Activated CD8-positive, alpha-beta memory T cell treated with anti-CD3 and anti-CD28 coated beads, Interleukin-2, amount 50 U/mL, for 4 hours (primary cell): ENCODE measurements around the gene OPRL1.
"Not testable (repeated sequence)": the region's sequence is repeated elsewhere in the genome, so short reads cannot be mapped to it uniquely, and the experiment has no call there.

Experiments
- DNase-seq: peaks from one replicate; pipeline ENCODE4 v3.0.0-alpha.2; 2020

The OPRL1 gene

DNA sequence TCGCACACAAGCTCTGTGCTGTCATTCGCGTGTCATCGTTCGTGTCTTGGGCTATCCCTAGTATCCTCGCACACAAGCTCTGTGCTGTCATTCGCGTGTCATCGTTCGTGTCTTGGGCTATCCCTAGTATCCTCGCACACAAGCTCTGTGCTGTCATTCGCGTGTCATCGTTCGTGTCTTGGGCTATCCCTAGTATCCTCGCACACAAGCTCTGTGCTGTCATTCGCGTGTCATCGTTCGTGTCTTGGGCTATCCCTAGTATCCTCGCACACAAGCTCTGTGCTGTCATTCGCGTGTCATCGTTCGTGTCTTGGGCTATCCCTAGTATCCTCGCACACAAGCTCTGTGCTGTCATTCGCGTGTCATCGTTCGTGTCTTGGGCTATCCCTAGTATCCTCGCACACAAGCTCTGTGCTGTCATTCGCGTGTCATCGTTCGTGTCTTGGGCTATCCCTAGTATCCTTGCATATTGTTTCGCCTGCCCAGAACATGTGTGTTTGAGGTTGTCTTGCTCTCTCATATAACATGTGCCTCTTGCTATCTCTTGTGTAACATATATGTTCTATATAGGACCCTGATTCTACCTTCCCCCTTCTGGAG, 7.4 kb downstream of the OPRL1 start:
- not testable (repeated sequence) for DNase-seq

DNA sequence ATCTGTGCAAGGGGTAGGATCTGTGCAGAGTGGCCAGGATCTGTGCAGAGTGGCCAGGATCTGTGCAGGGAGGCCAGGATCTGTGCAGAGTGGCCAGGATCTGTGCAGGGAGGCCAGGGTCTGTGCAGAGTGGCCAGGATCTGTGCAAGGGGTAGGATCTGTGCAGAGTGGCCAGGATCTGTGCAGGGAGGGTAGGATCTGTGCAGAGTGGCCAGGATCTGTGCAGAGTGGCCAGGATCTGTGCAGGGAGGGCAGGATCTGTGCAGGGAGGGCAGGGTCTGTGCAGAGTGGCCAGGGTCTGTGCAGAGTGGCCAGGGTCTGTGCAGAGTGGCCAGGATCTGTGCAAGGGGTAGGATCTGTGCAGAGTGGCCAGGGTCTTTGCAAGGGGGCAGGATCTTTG, 8.7 kb downstream of the OPRL1 start:
- DNase-seq = not testable (repeated sequence)

DNA sequence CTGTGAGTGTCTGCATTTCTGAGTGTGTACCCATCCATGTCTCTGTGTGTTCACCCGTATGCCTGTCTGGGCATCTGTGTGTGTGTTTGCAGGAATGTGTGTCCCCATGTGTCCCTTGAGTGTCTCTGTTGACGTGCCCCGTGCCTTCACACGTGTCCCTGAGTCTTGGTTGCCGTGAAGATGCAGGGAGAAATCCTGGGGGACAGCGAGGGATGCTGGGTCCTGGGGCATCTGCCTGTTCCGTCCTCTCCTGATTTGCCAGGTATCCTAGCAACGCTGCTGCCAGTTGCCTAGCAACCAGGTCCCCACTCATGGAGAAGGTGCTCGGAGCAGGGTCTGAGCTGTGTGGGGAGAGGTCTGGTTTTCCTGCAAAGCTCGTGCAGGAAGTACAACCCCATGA, 10.3 kb downstream of the OPRL1 start:
- no peak for DNase-seq

DNA sequence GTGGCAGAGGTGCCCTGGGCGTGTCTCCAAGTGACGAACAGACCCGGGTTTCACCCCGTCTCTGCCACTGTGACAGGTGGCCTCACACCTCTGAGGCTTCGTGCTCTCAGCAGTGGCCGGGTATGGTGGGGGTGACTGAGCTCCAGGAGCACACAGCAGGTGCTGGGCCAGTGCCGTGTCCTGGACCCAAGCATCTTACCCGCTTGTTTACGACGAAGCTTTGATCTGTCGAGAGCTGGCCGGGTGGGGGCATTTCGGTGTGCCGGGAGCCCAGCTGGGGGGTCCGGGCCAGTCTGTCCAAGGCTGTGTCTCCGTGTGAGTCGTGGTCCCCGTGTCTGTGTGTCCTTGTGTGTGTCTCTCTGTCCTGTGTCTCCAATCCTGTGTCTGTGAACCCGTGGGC, 11.5 kb downstream of the OPRL1 start:
- no peak for DNase-seq

DNA sequence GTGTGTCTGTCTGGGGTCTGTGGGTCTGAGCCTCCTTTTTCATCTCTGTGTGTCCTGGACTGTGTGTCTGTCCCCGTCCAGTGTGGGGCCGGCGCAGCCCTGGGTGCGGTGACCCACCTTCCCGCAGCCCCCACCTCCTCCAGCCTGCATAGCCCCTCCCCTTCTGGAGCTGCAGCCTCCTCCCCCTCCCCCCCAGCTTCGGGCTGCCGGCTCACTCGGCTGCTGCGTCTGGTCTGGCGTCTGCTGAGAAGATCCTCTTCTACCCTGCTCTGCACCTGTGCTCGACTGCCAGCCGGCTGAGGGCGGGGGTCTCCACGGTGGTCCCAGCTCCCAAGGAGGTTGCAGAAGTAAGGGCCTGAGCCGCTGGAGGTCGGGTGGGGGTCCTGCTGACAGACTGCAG, 11.9 kb downstream of the OPRL1 start:
- no peak for DNase-seq

DNA sequence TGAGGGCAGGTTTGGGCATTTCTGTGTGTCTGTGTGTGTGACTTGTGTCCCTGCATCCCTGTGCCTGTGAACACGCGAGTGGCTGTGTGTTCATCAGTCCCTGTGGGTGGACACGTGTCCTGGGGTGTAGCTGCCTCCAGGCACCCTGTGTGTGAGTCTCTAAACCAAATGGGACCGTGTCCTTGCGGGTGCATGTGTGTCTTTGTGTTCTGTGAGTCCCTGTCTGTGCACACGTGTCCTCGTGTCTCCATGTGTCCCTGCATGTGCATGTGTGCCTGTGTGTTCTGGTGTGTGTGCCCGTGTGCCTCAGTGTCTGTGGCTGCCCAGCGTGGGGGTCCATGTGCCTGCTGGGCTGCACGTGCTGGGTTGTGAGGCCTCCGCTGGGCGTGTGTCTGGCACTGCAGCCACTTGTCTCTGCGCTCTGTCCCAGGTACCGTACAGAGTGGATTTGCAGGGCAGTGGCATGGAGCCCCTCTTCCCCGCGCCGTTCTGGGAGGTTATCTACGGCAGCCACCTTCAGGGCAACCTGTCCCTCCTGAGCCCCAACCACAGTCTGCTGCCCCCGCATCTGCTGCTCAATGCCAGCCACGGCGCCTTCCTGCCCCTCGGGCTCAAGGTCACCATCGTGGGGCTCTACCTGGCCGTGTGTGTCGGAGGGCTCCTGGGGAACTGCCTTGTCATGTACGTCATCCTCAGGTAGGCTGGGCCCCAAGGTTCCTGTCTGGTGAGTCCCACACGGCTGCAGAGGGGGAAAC, 12.6 kb downstream of the OPRL1 start:
- DNase-seq = no peak

DNA sequence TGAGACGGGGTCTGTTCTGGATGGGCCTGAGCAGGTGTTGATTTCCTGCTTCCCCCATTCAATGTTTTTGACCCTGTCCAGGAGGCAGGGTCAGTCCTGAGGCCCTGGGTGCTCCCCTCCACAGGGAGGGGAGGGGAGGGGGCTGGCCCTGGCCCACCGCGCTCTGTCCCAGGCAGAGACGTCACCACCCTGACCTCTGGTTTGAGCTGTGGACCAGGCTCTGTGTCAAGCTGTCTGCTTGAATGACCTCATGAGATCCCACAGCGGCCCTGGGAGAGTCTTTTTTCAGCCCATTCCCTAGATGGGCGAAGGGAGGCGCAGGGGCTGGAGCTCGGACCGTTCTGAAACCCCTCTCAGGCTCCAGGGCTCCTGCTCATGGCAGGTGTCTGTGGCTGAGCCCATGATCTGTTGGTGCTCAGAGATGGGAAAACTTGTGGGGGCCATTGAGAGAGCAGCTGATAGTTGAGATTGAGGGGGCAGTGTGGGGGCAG, 13.2 kb downstream of the OPRL1 start:
- no peak for DNase-seq

DNA sequence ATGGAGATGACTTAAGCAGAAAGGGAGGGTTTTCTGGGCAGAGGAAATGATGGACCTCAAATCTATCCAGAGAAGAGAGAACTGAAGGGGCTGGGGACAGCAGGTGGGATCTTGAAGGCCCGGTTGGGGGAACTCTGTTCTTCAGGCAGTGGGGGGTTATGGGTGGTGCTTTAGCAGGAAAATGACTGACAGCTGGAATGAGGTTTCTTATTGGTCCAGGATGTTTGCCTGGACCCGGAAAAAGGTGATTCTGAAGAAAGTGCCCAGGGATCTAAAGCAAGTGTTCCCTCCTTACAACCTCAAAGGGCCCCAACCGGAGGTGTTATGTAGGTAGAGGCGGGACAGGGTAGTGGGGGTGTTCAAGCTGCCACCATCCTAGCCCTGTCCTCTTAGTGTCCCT, 15.6 kb downstream of the OPRL1 start:
- no peak for DNase-seq

DNA sequence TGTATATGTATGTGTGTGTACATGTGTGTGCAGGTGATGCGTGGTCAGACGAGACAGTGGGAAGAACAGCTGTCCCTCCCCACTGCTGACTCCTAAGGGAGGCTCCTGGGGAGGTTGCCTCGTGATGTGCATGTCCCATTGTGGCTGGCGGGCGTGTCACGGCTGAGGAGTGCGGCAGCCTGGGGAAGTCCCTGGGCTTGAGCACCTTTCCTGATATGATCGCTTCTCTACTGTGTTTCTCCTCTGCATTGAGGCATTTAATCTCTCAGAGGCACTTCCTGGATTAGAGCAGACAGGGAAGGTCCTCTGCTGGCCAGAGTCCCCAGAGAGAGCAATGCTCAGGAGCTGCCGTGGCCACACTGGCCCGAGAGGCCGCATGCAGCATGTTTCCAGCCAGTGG, 16.0 kb downstream of the OPRL1 start:
- no peak for DNase-seq

DNA sequence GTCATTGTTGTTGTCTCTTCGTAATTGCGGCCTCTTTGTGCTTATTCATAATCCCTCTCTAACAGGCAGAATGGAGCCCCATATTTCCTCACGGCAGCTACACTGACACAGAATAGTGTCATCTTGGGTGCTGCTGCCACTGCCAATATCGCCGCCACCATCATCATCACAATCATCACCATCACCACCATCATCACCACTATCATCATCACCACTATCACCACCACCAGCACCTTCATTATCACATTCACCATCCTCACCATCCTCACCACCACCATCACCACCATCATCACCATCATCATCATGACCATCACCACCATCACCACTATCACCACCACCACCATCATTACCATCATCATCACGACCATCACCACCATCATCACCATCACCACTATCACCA, 16.7 kb downstream of the OPRL1 start:
- DNase-seq = no peak

DNA sequence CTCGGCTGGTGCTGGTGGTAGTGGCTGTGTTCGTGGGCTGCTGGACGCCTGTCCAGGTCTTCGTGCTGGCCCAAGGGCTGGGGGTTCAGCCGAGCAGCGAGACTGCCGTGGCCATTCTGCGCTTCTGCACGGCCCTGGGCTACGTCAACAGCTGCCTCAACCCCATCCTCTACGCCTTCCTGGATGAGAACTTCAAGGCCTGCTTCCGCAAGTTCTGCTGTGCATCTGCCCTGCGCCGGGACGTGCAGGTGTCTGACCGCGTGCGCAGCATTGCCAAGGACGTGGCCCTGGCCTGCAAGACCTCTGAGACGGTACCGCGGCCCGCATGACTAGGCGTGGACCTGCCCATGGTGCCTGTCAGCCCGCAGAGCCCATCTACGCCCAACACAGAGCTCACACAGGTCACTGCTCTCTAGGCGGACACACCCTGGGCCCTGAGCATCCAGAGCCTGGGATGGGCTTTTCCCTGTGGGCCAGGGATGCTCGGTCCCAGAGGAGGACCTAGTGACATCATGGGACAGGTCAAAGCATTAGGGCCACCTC, 18.7 kb downstream of the OPRL1 start:
- DNase-seq = no peak

DNA sequence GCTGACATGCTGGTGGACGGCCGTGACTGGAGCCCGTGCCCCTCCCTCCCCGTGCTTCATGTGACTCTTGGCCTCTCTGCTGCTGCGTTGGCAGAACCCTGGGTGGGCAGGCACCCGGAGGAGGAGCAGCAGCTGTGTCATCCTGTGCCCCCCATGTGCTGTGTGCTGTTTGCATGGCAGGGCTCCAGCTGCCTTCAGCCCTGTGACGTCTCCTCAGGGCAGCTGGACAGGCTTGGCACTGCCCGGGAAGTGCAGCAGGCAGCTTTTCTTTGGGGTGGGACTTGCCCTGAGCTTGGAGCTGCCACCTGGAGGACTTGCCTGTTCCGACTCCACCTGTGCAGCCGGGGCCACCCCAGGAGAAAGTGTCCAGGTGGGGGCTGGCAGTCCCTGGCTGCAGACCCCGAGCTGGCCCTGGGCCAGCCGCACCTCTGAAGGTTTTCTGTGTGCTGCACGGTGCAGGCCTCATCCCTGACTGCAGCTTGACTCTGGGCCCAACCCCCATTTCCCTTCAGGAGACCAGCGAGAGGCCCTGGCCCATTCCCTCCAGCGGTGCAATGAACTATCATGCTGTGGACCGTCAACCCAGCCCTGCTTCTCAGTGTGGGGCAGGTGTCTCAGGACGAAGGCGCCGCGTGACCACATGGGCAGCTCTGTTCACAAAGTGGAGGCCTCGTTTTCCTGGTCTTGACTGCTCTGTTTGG, 19.4 kb downstream of the OPRL1 start:
- no peak for DNase-seq

DNA sequence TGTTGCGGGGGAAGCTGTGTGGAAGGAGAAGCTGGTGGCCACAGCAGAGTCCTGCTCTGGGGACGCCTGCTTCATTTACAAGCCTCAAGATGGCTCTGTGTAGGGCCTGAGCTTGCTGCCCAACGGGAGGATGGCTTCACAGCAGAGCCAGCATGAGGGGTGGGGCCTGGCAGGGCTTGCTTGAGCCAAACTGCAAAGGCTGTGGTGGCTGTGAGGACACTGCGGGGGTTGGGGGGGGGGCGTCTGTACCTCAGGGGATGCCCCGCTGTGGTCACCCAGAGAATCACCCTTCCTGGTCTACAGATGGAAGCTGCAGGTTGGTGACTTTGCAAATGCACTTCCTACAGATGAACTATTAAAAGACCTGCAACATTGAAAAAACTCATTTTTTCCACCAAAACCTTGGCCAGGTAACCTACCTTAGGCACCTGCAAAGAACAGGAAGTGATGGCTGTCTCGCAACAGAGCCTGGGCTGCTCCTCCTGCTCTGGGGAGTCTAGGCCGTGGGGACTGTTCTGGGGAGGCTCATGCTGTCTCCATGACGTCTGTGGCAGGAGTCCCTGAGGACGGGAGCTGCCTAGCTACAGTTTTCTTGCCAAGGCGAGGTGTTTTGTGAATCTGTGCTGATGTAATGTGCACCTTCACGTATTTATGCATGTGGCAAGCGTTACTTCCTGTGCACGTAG, 20.1 kb downstream of the OPRL1 start:
- DNase-seq = no peak

DNA sequence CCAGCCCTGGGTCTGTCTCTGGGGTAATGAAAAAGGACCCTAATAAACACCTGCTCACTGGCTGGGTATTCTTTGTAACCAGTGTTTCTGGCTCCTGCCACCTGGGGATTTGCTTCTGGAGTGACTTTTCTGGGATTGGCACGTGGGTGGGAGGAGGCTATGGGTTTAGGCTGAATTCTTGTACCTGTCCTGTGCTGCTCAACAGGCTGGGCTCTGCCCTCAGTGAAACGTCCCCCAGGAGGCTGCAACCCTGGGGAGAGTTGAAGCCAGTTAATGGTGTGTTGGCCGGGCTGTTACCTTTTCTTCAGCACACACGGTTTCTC, 20.6 kb downstream of the OPRL1 start:
- DNase-seq = no peak

DNA sequence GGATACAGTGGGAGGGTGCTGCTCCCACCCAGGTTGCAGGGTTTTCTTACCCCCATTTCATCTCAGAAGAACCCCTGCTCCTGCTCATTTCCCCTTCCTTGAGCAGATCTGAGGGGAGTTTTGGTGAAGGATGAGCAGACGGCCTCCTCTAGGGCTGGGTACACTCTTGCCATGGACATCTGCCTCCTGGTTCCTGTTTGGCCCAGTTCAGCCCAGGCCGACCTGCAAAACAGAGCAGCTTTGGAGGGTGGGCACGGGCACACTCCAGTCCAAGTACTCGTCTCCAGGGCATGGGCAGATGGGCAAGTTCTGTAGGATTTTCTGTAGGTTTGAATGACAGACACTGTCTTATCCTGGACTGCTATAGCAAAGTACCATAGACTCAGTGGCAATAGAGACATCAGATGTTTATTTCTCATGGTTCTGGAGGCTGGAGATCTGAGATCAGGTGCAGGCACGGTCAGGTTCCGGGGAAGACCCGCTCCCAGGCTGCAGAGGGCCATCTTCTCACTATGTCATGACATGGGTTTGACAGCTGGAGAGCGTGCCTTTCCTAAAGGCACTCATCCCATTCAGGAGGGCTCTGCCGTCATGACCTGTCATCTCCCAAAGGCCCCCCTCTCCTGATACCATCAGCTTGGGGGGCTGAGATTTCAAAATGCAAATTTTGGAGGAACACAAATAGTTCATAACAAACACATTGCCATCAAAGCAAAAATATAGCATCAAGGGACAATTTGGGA, 21.2 kb downstream of the OPRL1 start:
- no peak for DNase-seq

DNA sequence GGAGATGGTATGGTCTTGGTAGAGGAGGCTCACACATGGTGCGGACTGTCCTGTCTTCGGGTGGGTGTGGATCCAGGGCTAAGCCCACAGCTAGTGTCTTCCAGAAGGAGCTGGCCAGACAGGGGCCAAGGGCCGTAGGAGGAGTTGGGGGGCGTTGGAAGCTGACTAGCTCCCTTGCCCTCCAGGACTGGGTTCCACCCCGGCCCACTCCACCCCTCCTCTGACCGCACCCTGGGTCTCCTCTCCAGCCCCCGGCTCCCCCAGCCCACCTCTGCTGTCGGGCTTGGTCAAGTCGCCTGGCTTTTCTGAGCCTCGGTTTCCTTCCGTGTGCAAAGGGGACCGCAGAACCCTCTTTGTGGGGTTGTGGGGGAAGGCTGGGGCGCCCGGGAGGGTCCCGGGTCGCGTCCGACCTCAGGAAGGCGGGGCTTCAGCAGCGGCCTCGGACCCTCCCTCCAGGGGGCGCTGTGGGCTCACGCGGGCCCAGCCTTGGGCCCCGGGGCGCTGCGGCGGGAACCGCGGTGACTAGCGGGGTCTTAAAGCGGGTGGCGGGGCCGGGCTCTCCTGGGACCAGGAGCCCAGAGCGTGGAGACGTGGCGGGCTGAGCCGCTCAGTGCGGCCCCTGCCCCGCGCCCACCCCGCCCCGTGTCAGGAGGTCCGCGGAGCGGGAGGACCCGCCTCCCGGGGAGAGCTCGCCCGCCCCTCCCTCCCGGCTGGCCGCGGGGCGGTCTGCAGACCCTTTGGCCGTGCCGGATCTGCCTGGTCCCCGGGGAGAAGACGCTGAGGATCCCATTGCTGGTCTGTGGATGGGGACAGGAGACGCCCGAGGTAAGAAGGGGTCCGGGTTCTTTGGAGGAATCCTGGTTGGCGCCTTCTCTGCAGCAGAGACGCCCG, 22.1 kb downstream of the OPRL1 start:
- DNase-seq = peak; percentile 71

DNA sequence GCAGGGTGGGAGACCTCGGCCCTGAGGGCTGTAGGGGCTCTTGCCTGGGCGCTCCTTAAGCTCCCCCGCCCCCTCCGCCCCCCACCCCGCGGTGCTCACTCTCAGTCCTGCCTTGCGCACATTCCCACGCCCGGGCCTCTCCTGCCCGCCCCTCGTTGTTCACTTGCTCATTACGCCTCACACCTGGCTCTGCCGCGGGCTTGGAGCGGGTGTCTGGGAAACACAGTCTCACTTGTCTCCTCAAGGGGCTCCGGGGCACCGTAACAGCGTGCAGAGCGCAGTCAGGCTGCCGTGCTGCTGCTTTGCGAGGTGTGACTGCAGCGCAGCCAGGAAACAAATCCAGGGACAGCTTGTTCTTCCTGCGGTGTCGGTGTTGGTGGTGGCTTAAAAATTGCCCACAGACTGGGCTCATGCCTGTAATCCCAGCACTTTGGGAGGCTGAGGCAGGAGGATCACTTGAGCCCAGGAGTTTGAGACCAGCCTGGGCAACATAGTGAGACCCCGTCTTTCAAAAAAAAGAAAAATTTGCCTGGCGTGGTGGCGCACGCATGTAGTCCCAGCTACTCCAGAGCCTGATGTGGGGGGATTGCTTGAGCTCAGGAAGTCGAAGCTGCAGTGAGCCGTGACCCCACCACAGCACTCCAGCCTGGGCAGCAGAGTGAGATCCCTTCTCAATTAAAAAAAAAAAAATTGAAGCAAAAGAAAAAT, 22.9 kb downstream of the OPRL1 start:
- DNase-seq = no peak

DNA sequence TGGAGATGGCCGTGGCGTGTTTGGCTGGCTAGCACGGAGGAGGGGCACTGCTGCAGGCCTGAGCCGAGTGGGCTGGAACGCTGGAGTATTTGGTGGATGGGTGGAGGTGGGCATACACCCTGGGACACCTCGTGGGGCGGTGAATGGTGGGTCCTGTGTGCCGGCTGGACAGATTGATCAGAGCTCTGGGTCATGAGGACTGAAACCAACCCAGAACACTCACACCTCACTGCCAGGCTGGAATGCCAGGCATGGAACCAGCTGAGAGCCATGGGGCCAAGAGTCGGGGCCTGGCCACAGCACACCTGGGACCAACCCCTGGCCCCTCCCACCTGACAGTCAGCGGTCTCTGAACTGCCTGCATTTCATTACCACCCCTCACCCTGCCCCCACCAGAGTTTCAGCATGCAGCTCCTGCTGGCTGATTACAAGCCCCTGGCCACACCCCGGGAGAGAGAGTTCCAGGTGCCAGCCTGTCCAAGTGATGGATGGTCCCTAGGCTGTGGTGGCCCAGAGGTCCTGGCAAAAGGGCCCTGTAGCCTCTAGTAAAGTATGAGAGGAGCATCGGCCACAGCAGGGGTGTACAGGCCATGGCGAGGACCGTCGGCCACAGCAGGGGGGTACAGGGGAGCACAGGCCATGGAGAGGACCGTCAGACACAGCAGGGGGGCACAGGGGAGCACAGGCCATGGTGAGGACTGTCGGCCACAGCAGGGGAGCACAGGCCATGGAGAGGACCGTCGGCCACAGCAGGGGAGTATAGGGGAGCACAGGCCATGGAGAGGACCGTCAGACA, 24.2 kb downstream of the OPRL1 start:
- DNase-seq = peak; percentile 11

DNA sequence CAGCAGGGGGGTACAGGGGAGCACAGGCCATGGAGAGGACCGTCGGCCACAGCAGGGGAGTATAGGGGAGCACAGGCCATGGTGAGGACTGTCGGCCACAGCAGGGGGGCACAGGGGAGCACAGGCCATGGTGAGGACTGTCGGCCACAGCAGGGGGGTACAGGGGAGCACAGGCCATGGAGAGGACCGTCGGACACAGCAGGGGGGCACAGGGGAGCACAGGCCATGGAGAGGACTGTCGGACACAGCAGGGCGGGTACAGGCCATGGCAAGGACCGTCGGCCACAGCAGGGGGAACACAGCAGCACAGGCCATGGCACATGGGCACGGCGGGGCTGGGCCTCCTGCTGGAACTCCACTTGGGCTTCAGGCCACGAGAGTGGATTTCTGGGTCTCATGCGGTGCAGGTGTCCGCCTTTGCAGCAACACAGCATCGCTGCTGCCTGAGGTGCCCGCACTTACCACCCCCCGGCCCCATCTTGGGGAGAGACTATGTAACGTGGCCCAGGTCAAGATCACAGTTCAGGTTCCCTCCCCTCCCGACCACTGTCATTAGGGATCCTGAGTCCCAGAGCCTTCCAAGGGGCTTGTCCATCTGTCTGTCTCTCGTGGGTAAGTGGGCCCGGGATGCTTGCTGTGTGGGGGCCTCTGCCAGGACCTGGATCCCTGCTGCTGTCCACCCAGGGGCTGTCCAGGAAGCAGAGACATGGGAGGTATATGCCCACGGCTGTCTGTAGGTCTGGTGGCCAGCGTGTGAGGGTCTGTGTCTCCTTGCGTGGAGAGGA, 25.0 kb downstream of the OPRL1 start:
- peak; percentile 9 for DNase-seq
